ENCODE results near the gene PAX1. TPM values are rescaled to one million over a fixed set of nuclear protein-coding genes. Genes with fewer than 3 reads are reported as not detected.

The PAX1 gene
- total and polyA plus RNA-seq, 9 of the 15 experiments (the other 6 are each of a cell fraction or from before 2014, with no cell fraction given): not detected

GRCh38 chr20:21698494-21699215 lies 6.8 kb upstream of the PAX1 start:
- FAIRE-seq: no peak
- no peaks in the 10 kb centered on the region for H3K36me3 ChIP-seq (ENCODE audit: control insufficient read depth, insufficient read depth, low read length)
- no peaks in the 10 kb centered on the region for H3K79me2 ChIP-seq (ENCODE audit: control insufficient read depth, insufficient read depth, low read length)
- no peak overlapping the region for H2AFZ ChIP-seq (ENCODE audit: low read depth, low read length)
- H4K20me1 ChIP-seq (replicated peaks; ENCODE audit: control insufficient read depth, insufficient read depth, low read length): no peaks in the 10 kb centered on the region
- peaks cover 0 to 6% of the 10 kb centered on the region in 2 experiments; a peak in 2 of 5 replicates for H3K4me1 ChIP-seq (replicated peaks in 1 of 2; ENCODE audit: control insufficient read depth in 2 of 2, insufficient read depth in 2 of 2, low read length in 2 of 2)
- no peak for ATAC-seq
- ChIA-PET CTCF (ENCODE audit: low intra/inter-chr PET ratio) (interaction anchor here (0.7 kb wide), 1 partner anchor 463 kb away, joined by 3 read pairs; no protein-coding TSS in a partner anchor), POLR2A (no interaction called here)
- H3K27ac ChIP-seq (ENCODE audit: extremely low read depth, low read depth, low read length): no peak overlapping the region
- H3K27me3 ChIP-seq (ENCODE audit: control insufficient read depth in 2 of 2, insufficient read depth in 2 of 2, low read length in 2 of 2): peaks cover 4 to 32% of the 10 kb centered on the region in 2 experiments; a peak in 3 of 5 replicates
- intact Hi-C loops (cut with micrococcal nuclease) (no loop called here), in situ Hi-C loops (cut with MboI) (no loop called here)
- no peaks in the 10 kb centered on the region for H3K9me3 ChIP-seq (replicated peaks; ENCODE audit: control insufficient read depth, insufficient read depth, low read depth, low read length)
- no peak for DNase-seq (ENCODE audit: extremely low read depth in 1 of 4, low spot score in 3 of 4)
- H3K4me3 ChIP-seq: no peak overlapping the region
- 1% methylated on average over 9 of the region's 9 CpGs for WGBS (ENCODE audit: insufficient coverage, low coverage, missing lambda C conversion rate)
- no peak overlapping the region for H3K9ac ChIP-seq (ENCODE audit: insufficient read depth in 1 of 2, low read depth in 2 of 2, low read length in 2 of 2)
- no peaks in the 10 kb centered on the region for H3K9me1 ChIP-seq (ENCODE audit: control insufficient read depth, insufficient read depth, low read length)
- no peak overlapping the region for H3K4me2 ChIP-seq (ENCODE audit: insufficient read depth, low read length)
- no TSS peak for BruUV-seq (replicated peaks)
- TF ChIP-seq ZNF511 (CRISPR knock-in tag; IDR thresholded peaks at IDR 0.05) (no peak), CHD7 (IDR thresholded peaks at IDR 0.05; ENCODE audit: low read depth, low read length) (no peak), MYBL2 (IDR thresholded peaks at IDR 0.05; ENCODE audit: low read depth) (no peak), MYBL2 (CRISPR knock-in tag; IDR thresholded peaks at IDR 0.05; ENCODE audit: borderline replicate concordance) (no peak), HDAC3 (IDR thresholded peaks at IDR 0.05; ENCODE audit: borderline replicate concordance, partially characterized antibody) (no peak), ZNF398 (CRISPR knock-in tag; IDR thresholded peaks at IDR 0.05) (no peak), CREM (IDR thresholded peaks at IDR 0.05; ENCODE audit: low read depth) (no peak), CBFA2T3 (IDR thresholded peaks at IDR 0.05) (no peak)
